DND-41 (cell line): ENCODE results near the gene PRR16.
A peak's percentile ranks its signal among the peaks of the same experiment; 100 is the strongest.

Experiments
- ATAC-seq: fragments of 200-7000 bp; cut with Tn5 transposase; 3 replicates; pipeline ENCODE4 v1.9.1; 2021; ENCODE audit warnings: low read depth; ENCODE audit not compliant: insufficient read depth
- DNase-seq: peaks from one replicate; pipeline ENCODE4 v3.0.0-alpha.2; 2020
- H2AFZ ChIP-seq: 2 replicates; pipeline ENCODE4 v1.6.0; 2012; ENCODE audit warnings: low read depth, low read length
- H3K27ac ChIP-seq: 2 replicates; pipeline ENCODE4 v1.5.1; 2012; ENCODE audit warnings: low read length, inconsistent platforms
- H3K27me3 ChIP-seq: fragments of 200-600 bp; sonication (generic); 2 replicates; pipeline ENCODE4 v1.6.0; 2012; ENCODE audit warnings: low read length, mild to moderate bottlenecking, inconsistent platforms; ENCODE audit not compliant: insufficient read depth, poor library complexity
- H3K36me3 ChIP-seq: 2 replicates; pipeline ENCODE4 v1.5.1; 2012; ENCODE audit warnings: low read length, inconsistent platforms; ENCODE audit not compliant: insufficient read depth
- H3K4me1 ChIP-seq: 2 replicates; pipeline ENCODE4 v1.5.1; 2012; ENCODE audit warnings: mild to moderate bottlenecking, low read length; ENCODE audit not compliant: insufficient read depth
- H3K4me2 ChIP-seq: 2 replicates; pipeline ENCODE4 v1.6.0; 2012; ENCODE audit warnings: mild to moderate bottlenecking, moderate library complexity, low read length, inconsistent platforms; ENCODE audit not compliant: insufficient read depth
- H3K4me3 ChIP-seq, 2 experiments: fragments of 200-600 bp in 1 of 2; shearing (Covaris generic) in 1 of 2; 2 replicates each; pipeline ENCODE4 v1.5.1; 2012 to 2016; ENCODE audit warnings: inconsistent platforms in 2 of 2, low read length in 2 of 2, mild to moderate bottlenecking in 2 of 2, low read depth in 1 of 2, moderate library complexity in 1 of 2
- H3K79me2 ChIP-seq: 2 replicates; pipeline ENCODE4 v1.6.0; 2012; ENCODE audit warnings: low read length, inconsistent platforms; ENCODE audit not compliant: insufficient read depth
- H3K9ac ChIP-seq: 2 replicates; pipeline ENCODE4 v1.6.0; 2012; ENCODE audit warnings: low read depth, mild to moderate bottlenecking, inconsistent platforms, low read length, moderate library complexity
- H3K9me3 ChIP-seq: 2 replicates; pipeline ENCODE4 v1.5.1; 2012; ENCODE audit warnings: low read length, moderate library complexity, mild to moderate bottlenecking, inconsistent platforms; ENCODE audit not compliant: insufficient read depth, severe bottlenecking
- H4K20me1 ChIP-seq: 2 replicates; pipeline ENCODE4 v1.6.0; 2012; ENCODE audit warnings: low read length; ENCODE audit not compliant: insufficient read depth
- EZH2 ChIP-seq: IDR thresholded peaks from 3 replicates; pipeline ENCODE4 v1.6.1; 2012; ENCODE audit warnings: borderline replicate concordance, low read depth, mild to moderate bottlenecking, moderate library complexity, low read length, inconsistent platforms; ENCODE audit not compliant: severe bottlenecking
- TF ChIP-seq, protein P1 (sequence below): IDR thresholded peaks from 2 replicates; pipeline ENCODE4 v1.5.1; 2012; ENCODE audit warnings: borderline replicate concordance, low read length, moderate library complexity, mild to moderate bottlenecking; ENCODE audit not compliant: poor library complexity, severe bottlenecking; ENCODE audit errors: extremely low read depth

The PRR16 gene

DNA sequence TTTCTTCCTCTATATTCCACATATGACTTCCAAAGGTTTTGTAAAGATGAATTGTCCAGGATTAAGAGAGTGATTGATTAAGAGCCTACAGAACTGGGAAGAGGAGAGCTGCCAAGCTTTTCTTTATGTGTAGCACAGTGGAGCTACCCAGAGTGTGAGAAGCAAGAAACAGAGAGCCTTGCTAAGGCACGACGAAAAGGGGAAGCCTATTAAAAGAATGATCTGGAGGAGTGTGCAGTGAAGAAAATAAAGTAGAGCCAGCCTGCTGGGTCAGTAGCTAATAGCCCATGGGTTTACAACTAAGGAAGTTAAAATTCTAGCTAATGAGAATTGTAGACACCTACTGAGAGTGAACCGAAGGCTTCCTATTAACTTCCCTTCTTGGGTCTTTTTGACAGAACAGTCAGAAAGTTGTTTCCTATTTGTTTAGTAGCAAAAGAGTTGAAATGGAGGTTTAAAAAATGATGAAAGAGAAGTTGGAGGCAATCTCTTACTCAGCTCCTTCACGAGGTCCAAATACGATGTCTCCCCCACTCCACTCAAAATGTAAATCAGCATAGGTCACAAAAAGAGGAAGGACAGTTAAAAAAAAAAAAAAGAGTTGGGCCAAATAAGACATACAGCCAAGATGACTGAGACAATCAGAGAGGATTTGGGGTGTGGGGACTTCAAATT lies 957 bp upstream of the PRR16 start:
- Histone ChIP-seq H3K27me3 (no peaks in the 10 kb centered on the region), H3K9me3 (peaks cover 10% of the 10 kb centered on the region), H3K4me3 (no peak overlapping the region), H3K4me1 (no peaks in the 10 kb centered on the region), H3K79me2 (no peaks in the 10 kb centered on the region), H3K36me3 (no peaks in the 10 kb centered on the region), H3K4me2 (no peak overlapping the region), H2AFZ (0 out of 2 replicates have a peak overlapping the region, but pooled peaks have one; percentile 45), H3K27ac (no peak overlapping the region), H4K20me1 (no peaks in the 10 kb centered on the region), H3K9ac (no peak overlapping the region)
- TF ChIP-seq, protein P1, sequence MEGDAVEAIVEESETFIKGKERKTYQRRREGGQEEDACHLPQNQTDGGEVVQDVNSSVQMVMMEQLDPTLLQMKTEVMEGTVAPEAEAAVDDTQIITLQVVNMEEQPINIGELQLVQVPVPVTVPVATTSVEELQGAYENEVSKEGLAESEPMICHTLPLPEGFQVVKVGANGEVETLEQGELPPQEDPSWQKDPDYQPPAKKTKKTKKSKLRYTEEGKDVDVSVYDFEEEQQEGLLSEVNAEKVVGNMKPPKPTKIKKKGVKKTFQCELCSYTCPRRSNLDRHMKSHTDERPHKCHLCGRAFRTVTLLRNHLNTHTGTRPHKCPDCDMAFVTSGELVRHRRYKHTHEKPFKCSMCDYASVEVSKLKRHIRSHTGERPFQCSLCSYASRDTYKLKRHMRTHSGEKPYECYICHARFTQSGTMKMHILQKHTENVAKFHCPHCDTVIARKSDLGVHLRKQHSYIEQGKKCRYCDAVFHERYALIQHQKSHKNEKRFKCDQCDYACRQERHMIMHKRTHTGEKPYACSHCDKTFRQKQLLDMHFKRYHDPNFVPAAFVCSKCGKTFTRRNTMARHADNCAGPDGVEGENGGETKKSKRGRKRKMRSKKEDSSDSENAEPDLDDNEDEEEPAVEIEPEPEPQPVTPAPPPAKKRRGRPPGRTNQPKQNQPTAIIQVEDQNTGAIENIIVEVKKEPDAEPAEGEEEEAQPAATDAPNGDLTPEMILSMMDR = no peak
- no peak for TF ChIP-seq EZH2
- no peak for ATAC-seq
- no peak for DNase-seq

DNA sequence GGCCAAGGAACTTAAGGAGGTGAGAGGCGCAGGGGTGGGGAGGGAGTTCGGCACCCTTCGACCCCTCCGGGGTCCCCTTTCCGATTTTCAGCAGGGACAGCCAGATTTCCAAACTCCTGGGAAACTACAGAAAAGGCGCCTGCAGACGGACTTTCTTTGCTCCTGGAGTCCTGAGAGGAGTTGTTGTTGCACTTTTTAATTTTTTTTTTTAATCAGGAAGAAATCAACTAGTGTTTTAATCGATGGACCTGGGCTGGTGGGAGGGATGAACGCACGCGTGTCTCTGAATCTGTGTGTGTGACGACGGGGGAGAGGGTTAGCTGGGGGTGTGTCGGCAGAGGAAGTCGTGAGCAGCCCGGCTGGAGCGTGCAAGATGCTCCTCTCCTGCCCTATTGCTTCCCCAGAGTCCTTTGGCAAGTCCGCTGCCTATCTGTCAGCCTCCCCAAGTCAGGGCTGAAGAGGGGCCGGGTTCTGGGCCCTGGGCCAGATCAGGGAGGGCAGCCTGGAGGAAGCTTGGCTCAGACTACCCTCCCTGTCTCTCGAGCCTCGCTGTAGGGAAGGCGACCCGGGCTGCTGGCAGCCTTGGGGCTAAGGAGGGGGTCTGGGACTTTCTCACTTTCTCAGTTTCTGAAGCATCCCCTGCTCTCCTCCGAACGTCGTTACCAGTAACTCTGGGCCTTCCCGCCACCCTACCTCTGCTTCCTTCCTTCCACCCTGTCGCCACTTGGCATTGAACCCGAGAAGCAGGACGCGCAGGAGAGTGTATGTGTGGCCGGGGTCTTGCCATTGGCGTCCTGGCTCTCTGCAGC lies 731 bp downstream of the PRR16 start:
- no peaks in the 10 kb centered on the region for H3K27me3 ChIP-seq
- peaks cover 10% of the 10 kb centered on the region for H3K9me3 ChIP-seq
- no peak overlapping the region for H3K4me2 ChIP-seq
- DNase-seq (no peak), ATAC-seq (no peak)
- H3K27ac ChIP-seq = no peak overlapping the region
- no peaks in the 10 kb centered on the region for H3K4me1 ChIP-seq
- no peaks in the 10 kb centered on the region for H4K20me1 ChIP-seq
- TF ChIP-seq, protein P1 = no peak
- TF ChIP-seq EZH2 = no peak
- no peak overlapping the region for H2AFZ ChIP-seq
- H3K4me3 ChIP-seq = no peak overlapping the region
- no peaks in the 10 kb centered on the region for H3K79me2 ChIP-seq
- H3K9ac ChIP-seq = no peak overlapping the region
- no peaks in the 10 kb centered on the region for H3K36me3 ChIP-seq

DNA sequence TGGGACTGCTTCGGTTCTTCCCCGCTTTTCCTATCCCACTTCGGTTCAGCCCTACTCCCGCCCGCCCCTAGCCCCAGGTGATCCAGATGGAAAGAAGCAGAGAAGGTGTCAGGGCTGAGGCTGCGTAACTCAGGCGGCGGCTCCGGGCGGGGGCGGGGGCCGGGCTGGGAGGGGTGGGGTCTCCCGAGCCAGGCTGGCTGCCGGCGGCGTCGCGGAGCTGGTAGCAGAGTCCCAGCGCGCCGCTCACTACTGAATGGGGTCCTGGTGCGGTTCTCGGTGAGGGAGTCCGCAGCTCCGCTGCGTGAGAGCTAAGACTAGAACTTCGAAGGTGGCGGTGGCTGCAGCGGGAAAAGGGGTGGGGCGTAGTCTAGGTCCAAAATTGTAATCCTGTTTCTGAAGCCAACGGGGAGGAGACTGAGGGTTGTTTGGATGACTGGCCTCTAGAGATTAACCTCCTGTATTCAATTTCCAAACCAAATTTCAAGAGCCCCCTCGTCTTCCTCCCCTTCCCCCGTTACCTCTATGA lies 1.4 kb downstream of the PRR16 start:
- H3K4me3 ChIP-seq = no peak overlapping the region
- no peak for DNase-seq
- no peaks in the 10 kb centered on the region for H4K20me1 ChIP-seq
- no peaks in the 10 kb centered on the region for H3K79me2 ChIP-seq
- H3K27ac ChIP-seq = no peak overlapping the region
- H3K9me3 ChIP-seq = peaks cover 10% of the 10 kb centered on the region
- no peaks in the 10 kb centered on the region for H3K4me1 ChIP-seq
- no peaks in the 10 kb centered on the region for H3K27me3 ChIP-seq
- TF ChIP-seq, protein P1 = no peak
- TF ChIP-seq EZH2 = no peak
- no peak overlapping the region for H2AFZ ChIP-seq
- no peak overlapping the region for H3K9ac ChIP-seq
- no peaks in the 10 kb centered on the region for H3K36me3 ChIP-seq
- no peak overlapping the region for H3K4me2 ChIP-seq
- no peak for ATAC-seq
